IMR-90 (cell line): ENCODE results near the gene PLCG2. TPM values are rescaled to one million over a fixed set of nuclear protein-coding genes. Genes with fewer than 3 reads are reported as not detected.

Source experiments
- ATAC-seq: fragments of 200-7000 bp; cut with Tn5 transposase; 2 replicates; pipeline ENCODE4 v1.9.1; 2020; ENCODE audit warnings: low read depth, mild to moderate bottlenecking, moderate library complexity
- BruUV-seq: library from RNA; stranded (reverse); fragments of 400-500 nt; replicated peaks from 2 replicates; lab custom pipeline; 2021; lab: Mats Ljungman, UMichigan
- CTCF ChIA-PET: fragments of 300-600 bp; formaldehyde crosslinking; extraction: SDS; loops from one replicate; lab custom pipeline; 2021; ENCODE audit warnings: antibody characterized with exemption; lab: Yijun Ruan, JAX
- POLR2A ChIA-PET: fragments of 300-600 bp; sonication (Branson Sonifier 250); formaldehyde crosslinking; loops from one replicate; lab custom pipeline; 2022; ENCODE audit warnings: antibody characterized with exemption; ENCODE audit not compliant: unreplicated experiment; lab: Charles Lee
- DNase-seq: peaks from one replicate; pipeline ENCODE4 v3.0.0; 2013
- H2AFZ ChIP-seq: replicated peaks from 2 replicates; pipeline ENCODE3; 2013; ENCODE audit warnings: low read length, mild to moderate bottlenecking; ENCODE audit not compliant: poor library complexity
- H2AK5ac ChIP-seq: 2 replicates; pipeline ENCODE4 v1.6.1; 2013; ENCODE audit warnings: low read depth, low read length, inconsistent platforms
- H2AK9ac ChIP-seq: replicated peaks from 2 replicates; pipeline ENCODE3; 2013; ENCODE audit warnings: mild to moderate bottlenecking, low read depth, low read length, moderate library complexity; ENCODE audit not compliant: poor library complexity
- H2BK120ac ChIP-seq: 2 replicates; pipeline ENCODE4 v1.6.1; 2013; ENCODE audit warnings: low read depth, low read length, inconsistent platforms
- H2BK15ac ChIP-seq: 3 replicates; pipeline ENCODE4 v1.6.1; 2013; ENCODE audit warnings: low read depth, low read length, inconsistent platforms
- H2BK20ac ChIP-seq: 2 replicates; pipeline ENCODE4 v1.6.1; 2013; ENCODE audit warnings: low read depth, mild to moderate bottlenecking, inconsistent platforms, low read length, moderate library complexity
- H2BK5ac ChIP-seq: 2 replicates; pipeline ENCODE4 v1.6.1; 2013; ENCODE audit warnings: mild to moderate bottlenecking, low read depth, low read length, inconsistent platforms; ENCODE audit not compliant: poor library complexity, severe bottlenecking
- H3K14ac ChIP-seq: replicated peaks from 2 replicates; pipeline ENCODE4 v1.6.1; 2013; ENCODE audit warnings: low read depth, low read length, inconsistent platforms
- H3K18ac ChIP-seq: 2 replicates; pipeline ENCODE4 v1.6.1; 2013; ENCODE audit warnings: low read depth, low read length, control low read depth
- H3K23ac ChIP-seq: 2 replicates; pipeline ENCODE4 v1.6.1; 2013; ENCODE audit warnings: low read depth, low read length, inconsistent platforms
- H3K27ac ChIP-seq: 2 replicates; pipeline ENCODE4 v1.5.1; 2013; ENCODE audit warnings: mild to moderate bottlenecking, control low read depth, low read length; ENCODE audit not compliant: insufficient read depth
- H3K27me3 ChIP-seq: 2 replicates; pipeline ENCODE4 v1.6.1; 2013; ENCODE audit warnings: low read length; ENCODE audit not compliant: control insufficient read depth, insufficient read depth
- H3K36me3 ChIP-seq: 2 replicates; pipeline ENCODE4 v1.6.1; 2013; ENCODE audit warnings: low read length, mixed read lengths; ENCODE audit not compliant: control insufficient read depth, insufficient read depth
- H3K4ac ChIP-seq: 2 replicates; pipeline ENCODE4 v1.6.1; 2013; ENCODE audit warnings: low read depth, low read length, inconsistent platforms
- H3K4me1 ChIP-seq: 2 replicates; pipeline ENCODE4 v1.6.1; 2013; ENCODE audit warnings: low read length, mixed read lengths; ENCODE audit not compliant: control insufficient read depth, insufficient read depth
- H3K4me2 ChIP-seq: 2 replicates; pipeline ENCODE4 v1.6.1; 2013; ENCODE audit warnings: low read depth, mild to moderate bottlenecking, control low read depth, low read length, moderate library complexity
- H3K4me3 ChIP-seq: 2 replicates; pipeline ENCODE4 v1.5.1; 2013; ENCODE audit warnings: low read depth, mild to moderate bottlenecking, control low read depth, low read length, moderate library complexity; ENCODE audit not compliant: insufficient read depth
- H3K56ac ChIP-seq: 2 replicates; pipeline ENCODE4 v1.6.1; 2013; ENCODE audit warnings: low read length, inconsistent platforms; ENCODE audit not compliant: insufficient read depth; ENCODE audit errors: extremely low read depth
- H3K79me1 ChIP-seq, 2 experiments: 2 replicates each; pipeline ENCODE4 v1.6.1; 2013; ENCODE audit warnings: low read length in 2 of 2, inconsistent platforms in 1 of 2, low read depth in 1 of 2
- H3K9ac ChIP-seq: 2 replicates; pipeline ENCODE4 v1.6.1; 2013; ENCODE audit warnings: low read depth, low read length, control low read depth
- H3K9me1 ChIP-seq: 2 replicates; pipeline ENCODE4 v1.6.1; 2013; ENCODE audit warnings: low read length, inconsistent platforms; ENCODE audit not compliant: insufficient read depth
- H3K9me3 ChIP-seq: 2 replicates; pipeline ENCODE4 v1.6.1; 2013; ENCODE audit warnings: low read length; ENCODE audit not compliant: control insufficient read depth, insufficient read depth
- H4K20me1 ChIP-seq: 2 replicates; pipeline ENCODE4 v1.6.1; 2013; ENCODE audit warnings: low read length, inconsistent platforms; ENCODE audit not compliant: insufficient read depth
- H4K5ac ChIP-seq: 2 replicates; pipeline ENCODE4 v1.6.1; 2013; ENCODE audit warnings: mild to moderate bottlenecking, low read depth, low read length, control low read depth
- H4K8ac ChIP-seq, 2 experiments: 2 replicates each; pipeline ENCODE4 v1.6.1; 2013; ENCODE audit warnings: low read depth in 2 of 2, low read length in 2 of 2, control low read depth in 1 of 2, inconsistent platforms in 1 of 2
- H4K91ac ChIP-seq: 2 replicates; pipeline ENCODE4 v1.6.1; 2013; ENCODE audit warnings: low read depth, low read length, inconsistent platforms; ENCODE audit not compliant: insufficient read depth
- BHLHE40 ChIP-seq: fragments of 150-350 bp; IDR thresholded peaks from 2 replicates; pipeline ENCODE4 v1.6.1; 2016; ENCODE audit warnings: mild to moderate bottlenecking, low read depth, low read length
- CEBPB ChIP-seq: IDR thresholded peaks from 2 replicates; pipeline ENCODE4 v1.6.1; 2012; ENCODE audit warnings: low read depth, low read length, improper control_type of control experiment
- FOS ChIP-seq: fragments of 150-350 bp; IDR thresholded peaks from 2 replicates; pipeline ENCODE4 v1.6.1; 2016; ENCODE audit warnings: low read depth, low read length
- MAZ ChIP-seq: IDR thresholded peaks from 2 replicates; pipeline ENCODE4 v1.6.1; 2012; ENCODE audit warnings: low read depth, mild to moderate bottlenecking, low read length, improper control_type of control experiment, moderate library complexity, borderline replicate concordance
- MXI1 ChIP-seq: IDR thresholded peaks from 2 replicates; pipeline ENCODE4 v1.6.1; 2012; ENCODE audit warnings: low read depth, mild to moderate bottlenecking, low read length, moderate library complexity, borderline replicate concordance
- NFE2L2 ChIP-seq: fragments of 150-350 bp; IDR thresholded peaks from 2 replicates; pipeline ENCODE4 v1.6.1; 2016; ENCODE audit warnings: low read depth, mild to moderate bottlenecking, low read length
- RAD21 ChIP-seq: IDR thresholded peaks from 2 replicates; pipeline ENCODE4 v1.6.1; 2012; ENCODE audit warnings: low read length, improper control_type of control experiment
- RCOR1 ChIP-seq: IDR thresholded peaks from 2 replicates; pipeline ENCODE4 v1.6.1; 2012; ENCODE audit warnings: mild to moderate bottlenecking, low read length, improper control_type of control experiment; ENCODE audit not compliant: insufficient replicate concordance
- SMC3 ChIP-seq: fragments of 150-350 bp; IDR thresholded peaks from 2 replicates; pipeline ENCODE4 v1.6.1; 2016; ENCODE audit warnings: low read depth, mild to moderate bottlenecking, antibody characterized with exemption, low read length, moderate library complexity
- WGBS, 2 experiments: methylation state at CpG; one replicate each; pipeline versions ENCODE4 v1.1.5 to v1.1.7; 2013; ENCODE audit warnings: missing lambda C conversion rate in 2 of 2; ENCODE audit not compliant: insufficient read length in 1 of 2; ENCODE audit errors: extremely low coverage in 2 of 2; 5-methylcytosine and 5-hydroxymethylcytosine counted together
- dilution Hi-C: fragments of 300-500 bp; cut with HindIII; formaldehyde crosslinking; loops from one replicate; pipeline ENCODE4 v1.14.3; 2018; ENCODE audit warnings: low sequenced_read_pairs; ENCODE audit not compliant: unreplicated experiment
- in situ Hi-C: fragments of 300-500 bp; cut with MboI; formaldehyde crosslinking; loops from 3 replicates; pipeline ENCODE4 v1.14.3; 2019; ENCODE audit warnings: low sequenced_read_pairs, inconsistent platforms, mixed read lengths
- intact Hi-C: fragments of 100-400 bp; cut with micrococcal nuclease; formaldehyde crosslinking; loops from 2 replicates; pipeline ENCODE4 v1.10.0; 2022
- polyA plus RNA-seq, 3 experiments: library from polyadenylated mRNA; depleted of rRNA; stranded (reverse); fragments of >200 nt; gene quantifications; 2 replicates each; pipeline ENCODE4 v1.2.3, GENCODE V29; 2012; ENCODE audit warnings: low replicate concordance in 1 of 3
- total RNA-seq: library from RNA; depleted of rRNA; stranded (reverse); fragments of >200 nt; gene quantifications from 2 replicates; pipeline ENCODE4 v1.2.3, GENCODE V29; 2012
- TF ChIP-seq, protein P1 (sequence below): fragments of 150-350 bp; IDR thresholded peaks from 2 replicates; pipeline ENCODE4 v1.6.1; 2016; ENCODE audit warnings: low read depth, mild to moderate bottlenecking, low read length, moderate library complexity, borderline replicate concordance
- TF ChIP-seq, protein P2 (sequence below): conservative IDR thresholded peaks from 2 replicates; pipeline ENCODE4 v1.5.1; 2012; ENCODE audit warnings: mild to moderate bottlenecking, low read depth, low read length, improper control_type of control experiment
- TF ChIP-seq, protein P3 (sequence below): fragments of 150-350 bp; IDR thresholded peaks from 2 replicates; pipeline ENCODE4 v1.6.1; 2017; ENCODE audit warnings: mild to moderate bottlenecking, antibody characterized with exemption, low read length, low read depth

PLCG2 gene
- total and polyA plus RNA-seq, 2 of the 4 experiments (the other 2 are of a cell fraction): 0.14 to 0.18 TPM

DNA sequence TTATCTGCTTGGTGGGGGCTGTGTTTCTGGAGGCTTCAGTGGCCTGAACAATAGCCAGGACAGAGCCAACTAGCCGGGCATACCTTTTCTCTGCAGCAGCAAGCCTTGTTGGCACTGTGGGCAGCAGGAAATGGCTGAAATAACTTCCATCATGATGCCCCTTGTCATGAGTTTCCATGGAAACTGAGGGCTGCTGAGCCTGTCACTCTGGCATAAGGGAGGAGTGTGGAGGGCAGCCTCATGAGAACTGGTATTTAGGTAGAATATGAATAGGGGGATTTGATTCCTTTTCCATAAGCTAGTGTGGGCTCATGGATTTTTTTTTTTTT lies 39.4 kb downstream of the PLCG2 start:
- Histone ChIP-seq H3K9me3 (no peaks in the 10 kb centered on the region), H3K4me1 (no peaks in the 10 kb centered on the region), H4K20me1 (no peaks in the 10 kb centered on the region), H4K5ac (no peak overlapping the region), H2AFZ (no peak overlapping the region), H3K36me3 (no peaks in the 10 kb centered on the region), H4K91ac (no peak overlapping the region), H3K23ac (no peak overlapping the region), H3K9me1 (no peaks in the 10 kb centered on the region), H3K4ac (no peak overlapping the region), H3K27me3 (peaks cover 5% of the 10 kb centered on the region; the same call in 1 of the 2 replicates), H3K18ac (no peak overlapping the region), H3K9ac (no peak overlapping the region), H3K56ac (no peak overlapping the region), H3K4me3 (no peak overlapping the region), H3K27ac (no peak overlapping the region), H2BK5ac (no peak overlapping the region), H2AK5ac (no peak overlapping the region), H2BK20ac (no peak overlapping the region), H3K14ac (no peak overlapping the region), H2BK15ac (no peak overlapping the region), H2BK120ac (no peak overlapping the region), H2AK9ac (no peak overlapping the region), H3K4me2 (no peak overlapping the region), H4K8ac (no peak overlapping the region), H3K79me1 (no peaks in the 10 kb centered on the region)
- POLR2A ChIA-PET: no interaction called here
- WGBS, 2 experiments: 17% methylated on average over 1 of the region's 1 CpG; no CpG with 5 or more reads in 1 of the 2 experiments
- dilution Hi-C loops (no loop called here), intact Hi-C loops (no loop called here), in situ Hi-C loops (no loop called here)
- BruUV-seq: no TSS peak
- ATAC-seq: no peak
- TF ChIP-seq BHLHE40: no peak
- TF ChIP-seq, protein P1, sequence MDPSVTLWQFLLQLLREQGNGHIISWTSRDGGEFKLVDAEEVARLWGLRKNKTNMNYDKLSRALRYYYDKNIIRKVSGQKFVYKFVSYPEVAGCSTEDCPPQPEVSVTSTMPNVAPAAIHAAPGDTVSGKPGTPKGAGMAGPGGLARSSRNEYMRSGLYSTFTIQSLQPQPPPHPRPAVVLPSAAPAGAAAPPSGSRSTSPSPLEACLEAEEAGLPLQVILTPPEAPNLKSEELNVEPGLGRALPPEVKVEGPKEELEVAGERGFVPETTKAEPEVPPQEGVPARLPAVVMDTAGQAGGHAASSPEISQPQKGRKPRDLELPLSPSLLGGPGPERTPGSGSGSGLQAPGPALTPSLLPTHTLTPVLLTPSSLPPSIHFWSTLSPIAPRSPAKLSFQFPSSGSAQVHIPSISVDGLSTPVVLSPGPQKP: no peak
- TF ChIP-seq CEBPB: no peak
- TF ChIP-seq RAD21: no peak
- TF ChIP-seq, protein P2, sequence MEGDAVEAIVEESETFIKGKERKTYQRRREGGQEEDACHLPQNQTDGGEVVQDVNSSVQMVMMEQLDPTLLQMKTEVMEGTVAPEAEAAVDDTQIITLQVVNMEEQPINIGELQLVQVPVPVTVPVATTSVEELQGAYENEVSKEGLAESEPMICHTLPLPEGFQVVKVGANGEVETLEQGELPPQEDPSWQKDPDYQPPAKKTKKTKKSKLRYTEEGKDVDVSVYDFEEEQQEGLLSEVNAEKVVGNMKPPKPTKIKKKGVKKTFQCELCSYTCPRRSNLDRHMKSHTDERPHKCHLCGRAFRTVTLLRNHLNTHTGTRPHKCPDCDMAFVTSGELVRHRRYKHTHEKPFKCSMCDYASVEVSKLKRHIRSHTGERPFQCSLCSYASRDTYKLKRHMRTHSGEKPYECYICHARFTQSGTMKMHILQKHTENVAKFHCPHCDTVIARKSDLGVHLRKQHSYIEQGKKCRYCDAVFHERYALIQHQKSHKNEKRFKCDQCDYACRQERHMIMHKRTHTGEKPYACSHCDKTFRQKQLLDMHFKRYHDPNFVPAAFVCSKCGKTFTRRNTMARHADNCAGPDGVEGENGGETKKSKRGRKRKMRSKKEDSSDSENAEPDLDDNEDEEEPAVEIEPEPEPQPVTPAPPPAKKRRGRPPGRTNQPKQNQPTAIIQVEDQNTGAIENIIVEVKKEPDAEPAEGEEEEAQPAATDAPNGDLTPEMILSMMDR: no peak
- TF ChIP-seq SMC3: no peak
- TF ChIP-seq FOS: no peak
- no peak for TF ChIP-seq MAZ
- TF ChIP-seq MXI1: no peak
- no peak for TF ChIP-seq RCOR1
- TF ChIP-seq, protein P3, sequence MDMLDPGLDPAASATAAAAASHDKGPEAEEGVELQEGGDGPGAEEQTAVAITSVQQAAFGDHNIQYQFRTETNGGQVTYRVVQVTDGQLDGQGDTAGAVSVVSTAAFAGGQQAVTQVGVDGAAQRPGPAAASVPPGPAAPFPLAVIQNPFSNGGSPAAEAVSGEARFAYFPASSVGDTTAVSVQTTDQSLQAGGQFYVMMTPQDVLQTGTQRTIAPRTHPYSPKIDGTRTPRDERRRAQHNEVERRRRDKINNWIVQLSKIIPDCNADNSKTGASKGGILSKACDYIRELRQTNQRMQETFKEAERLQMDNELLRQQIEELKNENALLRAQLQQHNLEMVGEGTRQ: no peak
- TF ChIP-seq NFE2L2: no peak
- CTCF ChIA-PET: no interaction called here
- no peak for DNase-seq
